Measurements from ENCODE around the gene ERICH4.

Gene ERICH4

GRCh38 chr19:41398050-41398418 lies 44.9 kb upstream of the ERICH4 start:
- peaks cover 64% of the 10 kb centered on the region for H3K79me2 ChIP-seq (ENCODE audit: insufficient read depth, low read length)
- H3K27me3 ChIP-seq (ENCODE audit: insufficient read depth, low read length, poor library complexity), result no peaks in the 10 kb centered on the region
- H2AFZ ChIP-seq (ENCODE audit: low read depth, low read length), result peak overlapping the region; percentile 73
- no peaks in the 10 kb centered on the region for H4K20me1 ChIP-seq (ENCODE audit: insufficient read depth, low read length)
- ATAC-seq (ENCODE audit: insufficient read depth, low read depth), result no peak
- no peak for DNase-seq
- no peaks in the 10 kb centered on the region for H3K9me3 ChIP-seq (ENCODE audit: insufficient read depth, low read length, severe bottlenecking)
- peaks cover 2% of the 10 kb centered on the region; the same call in 1 of the 2 replicates for H3K36me3 ChIP-seq (ENCODE audit: insufficient read depth, low read length)
- peak overlapping the region; percentile 93 for H3K4me2 ChIP-seq (ENCODE audit: insufficient read depth, low read length)
- peak overlapping the region; percentile 75 for H3K9ac ChIP-seq (ENCODE audit: low read depth, low read length)
- TF ChIP-seq CTCF (IDR thresholded peaks at IDR 0.05; ENCODE audit: borderline replicate concordance, extremely low read depth, low read length, poor library complexity, severe bottlenecking) (no peak), EZH2 (IDR thresholded peaks at IDR 0.05; ENCODE audit: borderline replicate concordance, low read depth, low read length, severe bottlenecking) (no peak)
- peaks cover 33% of the 10 kb centered on the region for H3K4me1 ChIP-seq (ENCODE audit: insufficient read depth, low read length)
- H3K27ac ChIP-seq (ENCODE audit: low read length), result peak overlapping the region; percentile 93
- peak overlapping the region; percentile 71 to 82 for H3K4me3 ChIP-seq (ENCODE audit: low read depth in 1 of 2, low read length in 2 of 2)

GRCh38 chr19:41398598-41398997 lies 44.4 kb upstream of the ERICH4 start:
- Histone ChIP-seq H3K79me2 (ENCODE audit: insufficient read depth, low read length) (peaks cover 63% of the 10 kb centered on the region), H3K4me1 (ENCODE audit: insufficient read depth, low read length) (peaks cover 33% of the 10 kb centered on the region), H3K9me3 (ENCODE audit: insufficient read depth, low read length, severe bottlenecking) (no peaks in the 10 kb centered on the region), H3K9ac (ENCODE audit: low read depth, low read length) (peak overlapping the region; percentile 75), H4K20me1 (ENCODE audit: insufficient read depth, low read length) (no peaks in the 10 kb centered on the region), H3K4me2 (ENCODE audit: insufficient read depth, low read length) (peak overlapping the region; percentile 93), H2AFZ (ENCODE audit: low read depth, low read length) (no peak overlapping the region), H3K36me3 (ENCODE audit: insufficient read depth, low read length) (no peaks in the 10 kb centered on the region), H3K4me3 (ENCODE audit: low read depth in 1 of 2, low read length in 2 of 2) (peak overlapping the region; percentile 71 to 82), H3K27ac (ENCODE audit: low read length) (peak overlapping the region; percentile 93), H3K27me3 (ENCODE audit: insufficient read depth, low read length, poor library complexity) (no peaks in the 10 kb centered on the region)
- DNase-seq (no peak), ATAC-seq (ENCODE audit: insufficient read depth, low read depth) (no peak)
- TF ChIP-seq EZH2 (IDR thresholded peaks at IDR 0.05; ENCODE audit: borderline replicate concordance, low read depth, low read length, severe bottlenecking) (no peak), CTCF (IDR thresholded peaks at IDR 0.05; ENCODE audit: borderline replicate concordance, extremely low read depth, low read length, poor library complexity, severe bottlenecking) (no peak)

- H3K4me3 ChIP-seq (ENCODE audit: low read depth in 1 of 2, low read length in 2 of 2), result peak overlapping the region; percentile 71 to 82; a peak in 3 of 4 replicates
- no peak overlapping the region for H2AFZ ChIP-seq (ENCODE audit: low read depth, low read length)
- H3K79me2 ChIP-seq (ENCODE audit: insufficient read depth, low read length), result peaks cover 59% of the 10 kb centered on the region
- no peaks in the 10 kb centered on the region for H3K9me3 ChIP-seq (ENCODE audit: insufficient read depth, low read length, severe bottlenecking)
- peaks cover 33% of the 10 kb centered on the region for H3K4me1 ChIP-seq (ENCODE audit: insufficient read depth, low read length)
- TF ChIP-seq CTCF (IDR thresholded peaks at IDR 0.05; ENCODE audit: borderline replicate concordance, extremely low read depth, low read length, poor library complexity, severe bottlenecking), result no peak
- no peak for DNase-seq
- no peaks in the 10 kb centered on the region for H3K36me3 ChIP-seq (ENCODE audit: insufficient read depth, low read length)
- no peaks in the 10 kb centered on the region for H3K27me3 ChIP-seq (ENCODE audit: insufficient read depth, low read length, poor library complexity)
- H3K9ac ChIP-seq (ENCODE audit: low read depth, low read length), result peak overlapping the region; percentile 75
- H4K20me1 ChIP-seq (ENCODE audit: insufficient read depth, low read length), result no peaks in the 10 kb centered on the region
- ATAC-seq (ENCODE audit: insufficient read depth, low read depth), result no peak
- H3K4me2 ChIP-seq (ENCODE audit: insufficient read depth, low read length), result peak overlapping the region; percentile 93
- no peak overlapping the region; the same call in 1 of the 2 replicates for H3K27ac ChIP-seq (ENCODE audit: low read length)
Measured at GRCh38 chr19:41399091-41399490, 43.9 kb upstream of the ERICH4 start.

GRCh38 chr19:41399525-41399924 lies 43.4 kb upstream of the ERICH4 start:
- Histone ChIP-seq H3K27ac (ENCODE audit: low read length) (no peak overlapping the region), H2AFZ (ENCODE audit: low read depth, low read length) (no peak overlapping the region)

More at GRCh38 chr19:41399525-41399924, 43.4 kb upstream of the ERICH4 start:
- Histone ChIP-seq H3K9ac (ENCODE audit: low read depth, low read length) (no peak overlapping the region), H3K4me3 (ENCODE audit: low read depth in 1 of 2, low read length in 2 of 2) (peak overlapping the region in 1 of 2 experiments; percentile 71; a peak in 1 of 4 replicates), H3K9me3 (ENCODE audit: insufficient read depth, low read length, severe bottlenecking) (no peaks in the 10 kb centered on the region), H3K27me3 (ENCODE audit: insufficient read depth, low read length, poor library complexity) (no peaks in the 10 kb centered on the region), H3K4me2 (ENCODE audit: insufficient read depth, low read length) (peak overlapping the region; percentile 93; the same call in 1 of the 2 replicates), H3K36me3 (ENCODE audit: insufficient read depth, low read length) (no peaks in the 10 kb centered on the region), H4K20me1 (ENCODE audit: insufficient read depth, low read length) (no peaks in the 10 kb centered on the region), H3K4me1 (ENCODE audit: insufficient read depth, low read length) (peaks cover 33% of the 10 kb centered on the region), H3K79me2 (ENCODE audit: insufficient read depth, low read length) (peaks cover 56% of the 10 kb centered on the region)
- no peak for ATAC-seq (ENCODE audit: insufficient read depth, low read depth)
- TF ChIP-seq EZH2 (IDR thresholded peaks at IDR 0.05; ENCODE audit: borderline replicate concordance, low read depth, low read length, severe bottlenecking) (no peak), CTCF (IDR thresholded peaks at IDR 0.05; ENCODE audit: borderline replicate concordance, extremely low read depth, low read length, poor library complexity, severe bottlenecking) (no peak)
- no peak for DNase-seq

All from DND-41 (cell line).